ENCODE data around the gene PLPP4.

GRCh38 chr10:120605410-120605809, 148.4 kb downstream of the PLPP4 start:
- TF ChIP-seq CTCF (IDR thresholded peaks at IDR 0.05): no peak
- TF ChIP-seq POLR2A (IDR thresholded peaks at IDR 0.05): no peak
- no peak for TF ChIP-seq EP300 (IDR thresholded peaks at IDR 0.05; ENCODE audit: low read depth)

Data from transverse colon (tissue), 3 donors.